HG03139 (cell line): Measurements from ENCODE around the gene IDS.
A peak's percentile ranks its signal among the peaks of the same experiment; 100 is the strongest.
"Not testable (repeated sequence)": the region's sequence is repeated elsewhere in the genome, so short reads cannot be mapped to it uniquely, and the experiment has no call there.

Experiments
- ATAC-seq: cut with Tn5 transposase; IDR thresholded peaks from one replicate; pipeline ENCODE4 v1.9.1; 2021; ENCODE audit not compliant: unreplicated experiment

The IDS gene

DNA sequence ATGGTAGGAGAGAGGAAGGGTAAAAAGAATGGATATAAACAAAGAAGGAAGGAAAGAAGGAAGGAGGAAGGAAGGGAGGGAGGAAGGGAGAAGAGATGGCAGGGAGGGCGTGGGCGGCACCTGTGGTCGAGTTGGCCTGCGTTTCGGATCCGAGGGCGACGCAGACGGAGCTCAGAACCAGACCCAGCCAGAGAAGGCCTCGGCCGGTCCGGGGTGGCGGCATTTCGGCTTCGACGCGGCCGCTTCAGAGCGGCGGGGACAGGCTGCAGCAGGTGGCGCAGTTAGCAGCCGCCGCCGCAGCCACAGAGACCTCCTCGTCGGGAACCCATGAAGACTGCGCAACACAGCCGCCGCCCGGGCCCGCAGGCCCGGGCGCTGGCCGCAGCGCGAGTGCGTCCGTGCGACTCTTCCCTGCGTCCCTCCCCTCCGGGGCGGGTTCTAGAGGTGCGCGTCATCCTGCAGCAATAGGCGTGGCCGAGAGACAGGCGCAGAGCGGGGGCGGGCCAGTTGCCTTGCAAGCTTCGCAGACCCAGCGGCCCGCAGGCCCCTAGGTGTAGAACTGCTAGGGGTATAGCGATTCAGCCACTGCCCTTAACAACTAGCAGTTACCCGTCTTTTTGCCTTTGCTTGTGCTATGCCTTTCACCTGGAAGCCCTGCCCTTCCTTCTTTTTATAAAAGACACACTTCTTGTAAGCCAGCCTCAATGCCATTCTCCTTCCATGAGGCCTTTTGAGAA is at the start of gene IDS:
IDS (minus strand) TSS at position 392 of the 737 bp plus-strand sequence; CDS start at position 223, 169 bp downstream.
- ATAC-seq, result peak; percentile 75

DNA sequence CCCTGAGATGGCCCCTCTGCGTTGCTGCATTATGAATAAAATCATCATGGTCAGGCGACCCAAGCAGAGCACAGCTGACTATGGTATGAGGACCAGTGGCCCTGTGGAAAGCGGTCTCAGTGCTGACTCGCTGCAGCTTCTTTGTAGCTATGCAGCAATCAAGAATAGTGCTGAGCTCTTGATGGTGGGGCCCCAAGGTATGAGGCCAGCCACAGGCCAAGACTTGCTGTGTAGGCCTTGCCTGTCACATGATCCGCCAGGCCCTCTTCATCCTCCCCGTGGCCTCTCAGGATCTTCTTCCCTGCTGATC is 46.8 kb upstream of the IDS start:
- ATAC-seq, result not testable (repeated sequence)

DNA sequence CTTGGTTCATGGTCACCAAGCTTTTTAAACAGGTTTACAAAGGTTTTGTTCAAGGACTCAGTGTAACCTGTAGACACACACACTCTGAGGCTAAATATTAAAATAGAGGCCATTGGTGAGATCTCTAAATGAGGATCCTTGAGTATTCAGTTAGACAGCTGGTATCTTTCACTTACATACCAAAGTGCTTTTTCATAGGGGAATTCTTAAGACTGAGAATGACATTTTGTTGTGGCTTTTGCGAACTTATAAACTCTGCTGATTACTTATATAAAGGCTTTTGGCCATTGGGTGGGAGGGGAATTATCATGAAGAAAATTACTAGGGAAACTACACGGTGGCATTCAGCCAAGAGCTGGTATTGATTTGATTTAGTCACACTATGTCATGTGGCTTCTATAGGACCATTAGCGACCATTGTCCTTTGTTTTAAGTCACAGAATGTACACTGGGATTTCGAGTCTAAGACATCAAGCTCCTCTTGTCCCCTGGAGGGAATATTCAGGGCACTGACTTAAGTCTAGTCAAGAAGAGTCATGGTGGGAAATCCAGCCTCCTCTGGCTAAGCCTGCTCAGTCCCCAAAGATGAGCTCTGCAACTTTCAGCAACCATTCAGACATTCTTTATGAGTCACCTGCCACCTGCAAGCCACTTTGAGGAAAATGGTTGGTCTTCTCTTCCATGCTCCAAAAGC is 46.3 kb upstream of the IDS start:
- ATAC-seq, result not testable (repeated sequence)

DNA sequence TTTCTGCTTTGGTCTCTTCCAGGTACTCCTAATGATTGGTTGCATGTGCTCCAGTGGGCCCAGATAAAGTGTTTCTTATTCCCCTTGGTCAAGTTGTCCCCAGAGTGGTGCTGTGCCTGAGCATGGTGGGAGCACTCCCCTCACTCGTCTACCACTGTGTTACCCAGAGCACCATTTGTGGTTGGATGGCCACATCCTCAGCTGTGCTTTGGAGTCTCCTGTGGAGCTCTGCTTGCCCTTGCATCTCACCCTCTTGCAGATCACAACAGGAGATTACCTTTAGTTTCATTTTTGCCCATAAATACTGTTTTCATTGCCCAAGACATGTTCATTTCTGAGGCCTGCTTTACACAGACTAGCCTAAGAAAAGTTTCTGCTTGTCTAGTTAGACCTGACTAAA is 45.3 kb upstream of the IDS start:
- ATAC-seq, result not testable (repeated sequence)

DNA sequence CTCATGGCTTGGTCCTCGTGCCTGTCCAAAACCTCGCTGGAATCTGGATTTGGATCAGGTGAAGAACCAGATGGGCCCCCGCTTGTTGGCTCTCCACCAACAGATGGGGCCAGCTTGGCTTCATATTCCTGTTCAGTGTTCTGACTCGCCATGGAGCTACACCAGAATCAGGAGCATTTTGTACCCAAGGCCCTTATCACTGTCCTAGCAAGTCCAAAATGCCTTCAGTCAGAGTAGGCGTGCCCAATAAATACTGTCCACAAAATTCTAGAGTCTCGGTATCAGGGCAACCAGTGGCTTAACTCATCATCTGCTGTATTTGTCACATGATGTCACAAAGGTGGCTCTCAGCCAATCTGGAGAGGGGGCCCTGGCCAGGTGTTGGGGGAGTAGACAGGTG is 44.6 kb upstream of the IDS start, which contains the start of gene HSFX3:
HSFX3 (minus strand) TSS at position 224 of the 400 bp plus-strand sequence; CDS start at position 152, 72 bp downstream.
- ATAC-seq, result not testable (repeated sequence)

- ATAC-seq, result not testable (repeated sequence)
These were observed 42.7 kb upstream of the IDS start for GRCh38 chrX:149547782-149548181.

GRCh38 chrX:149546962-149547361 is 41.9 kb upstream of the IDS start:
- ATAC-seq, result not testable (repeated sequence)

DNA sequence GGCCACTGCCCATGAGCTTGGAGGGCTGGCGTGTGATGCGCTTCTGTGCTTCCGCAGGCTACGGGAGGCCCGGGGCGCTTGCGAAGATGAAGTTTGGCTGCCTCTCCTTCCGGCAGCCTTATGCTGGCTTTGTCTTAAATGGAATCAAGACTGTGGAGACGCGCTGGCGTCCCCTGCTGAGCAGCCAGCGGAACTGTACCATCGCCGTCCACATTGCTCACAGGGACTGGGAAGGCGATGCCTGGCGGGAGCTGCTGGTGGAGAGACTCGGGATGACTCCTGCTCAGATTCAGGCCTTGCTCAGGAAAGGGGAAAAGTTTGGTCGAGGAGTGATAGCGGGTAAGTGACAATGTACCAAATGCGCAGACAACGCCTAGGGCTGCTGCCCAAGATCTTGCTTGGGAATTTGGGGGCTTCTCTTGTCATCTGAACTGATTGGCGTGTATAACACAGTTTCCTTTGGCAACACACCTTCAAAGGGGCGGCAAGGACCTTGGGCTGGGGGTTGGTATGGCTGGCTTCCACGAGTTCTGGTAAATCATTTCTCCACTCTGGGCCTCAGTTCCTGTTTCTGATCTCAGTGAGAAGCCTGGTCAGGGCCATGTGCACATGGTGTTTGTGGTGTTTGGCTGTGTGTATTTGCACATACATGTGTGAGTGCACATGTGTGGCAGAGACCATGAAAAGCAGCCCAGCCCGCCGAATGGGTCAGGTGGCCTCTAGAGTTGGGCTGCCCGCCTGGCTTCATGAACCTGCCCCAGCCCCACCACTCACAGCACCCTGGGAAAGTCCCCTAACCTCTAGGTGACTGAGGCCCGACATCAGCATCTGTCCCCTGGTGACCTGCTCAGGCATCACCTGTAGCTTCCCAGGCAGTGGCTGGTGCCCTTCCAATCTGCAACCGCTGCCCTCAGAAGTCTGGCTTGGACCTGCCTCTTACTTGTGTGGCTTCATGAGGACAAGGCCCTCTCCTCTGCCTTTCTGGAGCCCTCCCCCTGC is 40.7 kb upstream of the IDS start:
- not testable (repeated sequence) for ATAC-seq

DNA sequence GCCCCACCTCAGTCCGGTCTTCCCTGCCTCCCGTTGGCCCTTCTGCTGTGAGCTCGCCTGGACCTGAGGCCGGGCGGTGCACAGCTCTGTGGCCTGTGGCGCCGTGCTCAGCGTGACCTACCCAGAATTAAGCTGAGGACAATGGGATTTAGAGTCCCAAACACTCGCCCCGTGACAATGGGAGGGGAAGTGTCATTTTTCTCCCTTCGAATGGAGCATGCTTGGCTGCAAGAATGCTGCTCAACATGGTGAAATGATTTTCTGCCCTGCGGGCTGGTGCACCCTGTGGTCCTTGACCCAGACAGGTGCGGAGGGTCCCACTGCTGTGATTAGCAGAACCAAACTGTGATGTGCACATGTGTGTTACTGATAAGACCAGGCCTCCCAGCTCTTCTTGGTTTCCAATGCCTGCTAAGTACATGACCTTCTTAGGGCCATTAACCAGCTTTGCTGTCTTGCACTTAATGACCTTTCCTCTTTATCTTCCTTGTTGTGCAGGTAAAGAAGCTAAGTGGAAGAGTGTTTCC is 36.5 kb upstream of the IDS start:
- no peak for ATAC-seq

- peak; percentile 64 for ATAC-seq
These were observed 35.8 kb upstream of the IDS start, which contains the start of gene EOLA1 for GRCh38 chrX:149540621-149541520. EOLA1 (plus strand) TSS chrX:149541012; CDS start chrX:149545631, 4,619 bp downstream.

- ATAC-seq, result peak; percentile 20
These were observed 35.1 kb upstream of the IDS start for GRCh38 chrX:149540131-149540620.

- ATAC-seq, result peak; percentile 45
These were observed 34.4 kb upstream of the IDS start for GRCh38 chrX:149539283-149540130.

- not testable (repeated sequence) for ATAC-seq
These were observed 32.4 kb upstream of the IDS start for GRCh38 chrX:149537474-149537873.

DNA sequence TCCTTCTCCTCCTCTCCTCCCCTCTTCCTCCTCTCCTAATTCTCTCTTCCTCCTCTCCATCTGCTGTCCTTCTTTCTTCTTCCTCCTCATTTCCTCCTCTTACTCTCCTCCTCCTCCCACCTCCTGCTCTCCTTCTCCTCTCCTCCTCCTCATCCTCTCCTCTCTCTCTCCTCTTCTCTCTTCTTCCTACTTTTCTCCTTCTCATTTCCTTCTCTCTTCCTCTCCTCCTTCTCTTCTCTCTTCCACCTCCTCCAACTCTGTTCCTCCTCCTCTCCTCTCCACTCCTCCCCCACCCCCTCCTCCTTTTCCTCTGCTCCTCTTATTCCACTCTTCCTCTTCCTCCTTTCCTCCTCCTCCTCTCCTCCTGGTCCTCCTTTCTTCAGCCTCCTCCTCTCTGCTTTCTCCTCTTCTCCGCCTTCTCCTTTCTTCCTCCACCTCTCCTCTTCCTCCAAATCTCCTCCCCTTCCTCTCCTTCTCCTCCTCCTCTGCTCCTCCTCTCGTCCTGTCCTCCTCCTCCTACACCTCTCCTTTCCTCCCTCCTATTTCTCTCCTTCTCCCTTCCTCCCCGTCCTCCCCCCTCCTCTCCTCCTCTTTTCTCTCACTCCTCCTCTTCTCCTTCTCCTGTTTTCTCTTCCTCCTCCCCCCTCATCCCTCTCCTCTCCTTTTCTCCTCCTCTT is 30.0 kb upstream of the IDS start:
- ATAC-seq, result not testable (repeated sequence)

GRCh38 chrX:149533999-149534398 is 28.9 kb upstream of the IDS start:
- not testable (repeated sequence) for ATAC-seq

DNA sequence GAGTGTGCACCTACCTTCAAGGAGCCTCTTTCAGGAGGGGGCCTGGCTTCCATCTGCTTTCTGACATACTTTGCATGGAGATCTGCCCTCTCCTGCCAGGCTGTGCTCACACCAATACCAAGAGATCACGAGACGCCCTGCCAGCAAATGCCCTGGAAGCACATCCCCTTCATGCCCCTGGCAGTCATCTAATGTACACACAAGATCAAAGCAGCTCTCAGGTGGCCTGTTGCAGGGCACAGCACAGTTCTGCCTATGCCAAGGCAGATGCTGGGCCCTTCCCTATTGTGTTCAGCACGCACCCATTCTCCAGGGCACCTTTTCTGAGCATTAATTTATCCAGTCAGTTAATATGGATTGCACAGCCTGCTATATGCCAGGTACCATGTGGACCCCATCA is 27.8 kb upstream of the IDS start:
- ATAC-seq, result not testable (repeated sequence)

DNA sequence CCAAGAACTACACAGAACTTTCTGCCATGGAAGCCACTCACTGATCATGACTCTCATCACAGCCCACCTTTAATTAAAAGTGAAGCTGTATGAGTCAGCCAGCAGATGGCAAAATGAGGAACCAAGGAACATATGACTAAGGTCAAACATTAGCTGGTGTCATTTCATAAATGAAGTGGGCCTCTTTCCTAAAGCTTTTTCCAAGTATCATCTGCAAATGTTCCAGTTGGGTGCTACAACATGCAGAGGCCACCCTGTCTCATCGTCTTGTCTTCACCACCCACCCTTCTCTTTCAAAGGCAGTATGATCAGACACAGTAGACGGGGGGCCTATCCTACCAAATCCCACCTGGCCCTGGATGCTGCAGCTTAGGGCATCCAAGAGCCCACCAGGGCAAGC is 26.5 kb upstream of the IDS start:
- peak; percentile 70 for ATAC-seq

DNA sequence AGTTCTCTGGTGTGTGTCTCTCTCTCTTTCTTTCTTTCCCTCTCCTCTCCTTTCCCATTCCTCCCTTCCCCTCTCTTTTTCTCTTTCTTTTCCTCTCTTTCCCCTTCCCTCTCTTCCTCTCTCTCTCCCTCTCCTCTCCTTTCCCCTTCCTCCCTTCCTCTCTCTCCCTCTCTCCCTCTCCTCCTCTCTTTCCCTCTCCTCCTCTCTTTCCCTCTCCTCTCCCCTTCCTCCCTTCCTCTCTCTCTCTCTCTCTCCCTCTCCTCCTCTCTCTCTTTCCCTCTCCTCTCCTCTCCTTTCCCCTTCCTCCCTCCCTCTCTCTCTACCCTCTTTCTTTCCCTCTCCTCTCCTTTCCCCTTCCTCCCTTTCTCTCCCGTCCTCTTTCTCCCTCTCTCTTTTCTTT is 23.3 kb upstream of the IDS start:
- ATAC-seq, result no peak
